Activated CD4-positive, alpha-beta memory T cell treated with anti-CD3 and anti-CD28 coated beads, Interleukin-2, amount 10 ng/mL, durations not matched to agents 7 days and 5 days (primary cell): Measurements from ENCODE around the gene DUOXA1. TPM values are rescaled to one million over a fixed set of nuclear protein-coding genes. Genes with fewer than 3 reads are reported as not detected.
"Not testable (repeated sequence)": the region's sequence is repeated elsewhere in the genome, so short reads cannot be mapped to it uniquely, and the experiment has no call there.

Experiments
- CTCF ChIA-PET: fragments of 350-600 bp; sonication (Branson Sonifier 250); formaldehyde crosslinking; loops from one replicate; lab custom pipeline; 2021; ENCODE audit warnings: antibody characterized with exemption, inconsistent platforms; lab: Charles Lee
- POLR2A ChIA-PET: fragments of 350-600 bp; sonication (Branson Sonifier 250); formaldehyde crosslinking; loops from one replicate; lab custom pipeline; 2021; ENCODE audit warnings: antibody characterized with exemption; lab: Charles Lee
- DNase-seq: peaks from one replicate; pipeline ENCODE4 v3.0.0-alpha.2; 2020
- H3K27ac Mint-ChIP-seq: one replicate; pipeline ENCODE4 v1.8.0; 2021; ENCODE audit warnings: mild to moderate bottlenecking, mixed read lengths
- H3K27me3 Mint-ChIP-seq: one replicate; pipeline ENCODE4 v1.8.0; 2021; ENCODE audit warnings: mixed read lengths
- H3K36me3 Mint-ChIP-seq: one replicate; pipeline ENCODE4 v1.8.0; 2021; ENCODE audit warnings: low read depth, mixed read lengths
- H3K4me1 Mint-ChIP-seq: one replicate; pipeline ENCODE4 v1.8.0; 2021; ENCODE audit warnings: mixed read lengths
- H3K4me3 Mint-ChIP-seq: one replicate; pipeline ENCODE4 v1.8.0; 2021; ENCODE audit warnings: mild to moderate bottlenecking, mixed read lengths
- H3K9me3 Mint-ChIP-seq: one replicate; pipeline ENCODE4 v1.8.0; 2021; ENCODE audit warnings: mixed read lengths
- total RNA-seq, 2 experiments: library from RNA; stranded (reverse); gene quantifications; one replicate each; pipeline ENCODE4 v1.2.3, GENCODE V29; 2021

Gene DUOXA1
- total RNA-seq, 2 experiments from 2014 or later, result not detected

DNA sequence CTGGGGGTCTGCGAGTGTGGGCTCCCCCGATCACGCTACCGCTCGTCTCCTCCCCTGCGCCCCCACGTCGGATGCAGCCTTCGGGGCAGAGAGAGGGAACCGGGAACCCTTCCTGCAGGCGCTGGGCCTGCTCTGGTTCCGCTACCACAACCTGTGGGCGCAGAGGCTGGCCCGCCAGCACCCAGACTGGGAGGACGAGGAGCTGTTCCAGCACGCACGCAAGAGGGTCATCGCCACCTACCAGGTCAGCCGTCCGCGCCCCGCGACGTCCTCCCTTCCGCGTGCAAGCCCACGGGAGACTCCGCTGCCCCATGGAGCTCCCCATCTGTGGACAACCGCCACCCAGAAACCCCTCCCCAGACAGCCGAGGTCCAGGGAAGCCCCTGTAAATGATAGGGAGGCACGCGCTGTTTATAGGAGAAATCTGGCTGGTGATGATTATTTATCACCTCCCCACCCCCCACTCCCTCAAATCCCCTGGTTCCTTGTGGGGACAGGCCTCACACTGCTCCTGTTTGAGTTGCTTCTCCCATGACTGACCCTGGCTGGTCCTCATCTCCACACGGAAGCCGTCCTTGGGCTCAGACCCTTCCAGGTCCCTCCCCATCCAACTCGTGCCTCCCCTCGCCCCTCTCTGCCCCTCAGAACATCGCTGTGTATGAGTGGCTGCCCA is 6.2 kb upstream of the DUOXA1 start:
- H3K27ac Mint-ChIP-seq, H3K4me3 Mint-ChIP-seq, H3K9me3 Mint-ChIP-seq, POLR2A ChIA-PET, DNase-seq, H3K36me3 Mint-ChIP-seq: not testable (repeated sequence)
- H3K27me3 Mint-ChIP-seq, result peaks cover 35% of the 10 kb centered on the region
- CTCF ChIA-PET, result interaction anchor here (1.3 kb wide), 1 partner anchor 17 kb away, joined by 4 read pairs; no protein-coding TSS in a partner anchor
- peaks cover 13% of the 10 kb centered on the region for H3K4me1 Mint-ChIP-seq

DNA sequence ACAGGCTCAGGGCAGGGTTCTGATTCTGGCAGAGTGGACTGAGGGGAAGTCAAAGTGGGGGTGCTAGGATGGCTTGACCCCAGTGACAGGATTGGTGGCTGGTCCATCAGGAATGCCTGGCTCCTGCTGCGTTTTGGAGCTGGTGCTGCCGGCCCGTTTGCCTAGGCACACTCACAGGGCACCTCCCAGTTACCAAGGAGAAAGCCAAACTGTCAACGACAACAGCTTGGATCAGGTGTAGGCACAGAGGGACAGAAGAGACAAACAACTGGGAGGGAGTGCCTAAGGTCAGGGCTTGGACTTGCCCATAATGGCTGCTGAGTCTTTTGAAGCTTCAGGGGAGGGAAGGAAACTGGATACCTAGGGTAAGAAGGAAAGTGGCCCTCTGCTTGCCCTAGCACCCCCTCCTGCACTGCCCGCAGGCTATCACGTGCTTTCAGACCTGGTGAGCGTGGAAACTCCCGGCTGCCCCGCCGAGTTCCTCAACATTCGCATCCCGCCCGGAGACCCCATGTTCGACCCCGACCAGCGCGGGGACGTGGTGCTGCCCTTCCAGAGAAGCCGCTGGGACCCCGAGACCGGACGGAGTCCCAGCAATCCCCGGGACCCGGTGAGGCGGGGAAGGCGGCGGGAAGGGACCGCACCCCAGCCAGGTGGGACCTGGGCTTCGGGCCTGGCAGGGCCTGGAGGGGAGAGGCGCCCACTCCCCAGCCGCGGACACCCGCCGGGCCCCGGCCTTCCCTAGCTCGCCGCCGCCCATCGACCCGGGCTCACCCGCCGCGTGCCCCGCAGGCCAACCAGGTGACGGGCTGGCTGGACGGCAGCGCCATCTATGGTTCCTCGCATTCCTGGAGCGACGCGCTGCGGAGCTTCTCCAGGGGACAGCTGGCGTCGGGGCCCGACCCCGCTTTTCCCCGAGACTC is 5.3 kb upstream of the DUOXA1 start:
- H3K4me1 Mint-ChIP-seq, result peaks cover 15% of the 10 kb centered on the region
- no peak overlapping the region for H3K27ac Mint-ChIP-seq
- peaks cover 43% of the 10 kb centered on the region for H3K27me3 Mint-ChIP-seq
- H3K9me3 Mint-ChIP-seq, result no peaks in the 10 kb centered on the region
- CTCF ChIA-PET, result interaction anchor here (0.9 to 1.3 kb wide), 3 partner anchors 8 to 17 kb away, joined by 3 to 4 read pairs (median 4); no protein-coding TSS in a partner anchor
- peak overlapping the region; percentile 21 for H3K4me3 Mint-ChIP-seq
- DNase-seq, result no peak
- no peaks in the 10 kb centered on the region for H3K36me3 Mint-ChIP-seq
- POLR2A ChIA-PET, result no interaction called here

DNA sequence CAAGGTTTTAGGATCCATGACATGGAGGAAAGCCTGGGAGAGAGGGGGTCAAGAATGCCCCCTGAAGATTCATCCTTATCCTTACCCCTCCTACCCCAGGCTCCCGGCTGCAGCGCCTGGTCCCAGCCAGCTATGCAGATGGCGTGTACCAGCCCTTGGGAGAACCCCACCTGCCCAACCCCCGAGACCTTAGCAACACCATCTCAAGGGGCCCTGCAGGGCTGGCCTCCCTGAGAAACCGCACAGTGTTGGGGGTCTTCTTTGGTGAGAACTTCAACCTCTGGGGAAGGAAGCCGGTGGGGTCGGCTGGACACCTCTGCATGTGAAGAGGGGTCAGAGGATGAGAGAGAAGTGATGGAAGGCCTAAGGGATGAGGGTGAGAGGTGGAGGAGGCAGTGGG is 4.4 kb upstream of the DUOXA1 start:
- CTCF ChIA-PET, result interaction anchor here (2.8 kb wide), 1 partner anchor 16 kb away, joined by 11 read pairs; no protein-coding TSS in a partner anchor
- H3K4me3 Mint-ChIP-seq, result no peak overlapping the region
- no peak overlapping the region for H3K27ac Mint-ChIP-seq
- H3K36me3 Mint-ChIP-seq, result no peaks in the 10 kb centered on the region
- no peak for DNase-seq
- no peaks in the 10 kb centered on the region for H3K9me3 Mint-ChIP-seq
- H3K4me1 Mint-ChIP-seq, result peaks cover 15% of the 10 kb centered on the region
- POLR2A ChIA-PET, result no interaction called here
- H3K27me3 Mint-ChIP-seq, result peaks cover 46% of the 10 kb centered on the region

DNA sequence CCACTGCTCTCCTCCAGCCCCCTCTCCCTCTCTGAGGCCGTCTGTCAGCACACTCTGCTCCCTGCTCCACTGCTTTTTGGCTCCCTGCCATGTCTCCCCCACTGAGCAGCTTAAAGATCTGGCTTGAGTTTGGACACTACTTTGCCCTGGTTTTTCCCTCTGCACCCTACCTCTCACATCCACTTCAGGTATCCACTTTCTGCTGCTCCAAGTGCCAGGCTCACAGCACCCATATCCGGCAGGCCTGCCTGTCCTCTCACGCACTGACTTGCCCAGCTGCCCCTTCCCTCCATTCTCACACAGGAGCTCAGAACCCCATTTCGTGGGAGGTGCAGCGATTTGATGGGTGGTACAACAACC is 3.9 kb upstream of the DUOXA1 start:
- Mint-ChIP-seq H3K4me3 (no peak overlapping the region), H3K36me3 (no peaks in the 10 kb centered on the region), H3K27ac (no peak overlapping the region), H3K4me1 (peaks cover 15% of the 10 kb centered on the region), H3K27me3 (peaks cover 51% of the 10 kb centered on the region), H3K9me3 (no peaks in the 10 kb centered on the region)
- POLR2A ChIA-PET, result interaction anchor here (0.9 kb wide), 1 partner anchor 16 kb away, joined by 4 read pairs; no protein-coding TSS in a partner anchor
- CTCF ChIA-PET, result interaction anchor here (2.8 kb wide), 1 partner anchor 15 kb away, joined by 11 read pairs; no protein-coding TSS in a partner anchor
- no peak for DNase-seq

DNA sequence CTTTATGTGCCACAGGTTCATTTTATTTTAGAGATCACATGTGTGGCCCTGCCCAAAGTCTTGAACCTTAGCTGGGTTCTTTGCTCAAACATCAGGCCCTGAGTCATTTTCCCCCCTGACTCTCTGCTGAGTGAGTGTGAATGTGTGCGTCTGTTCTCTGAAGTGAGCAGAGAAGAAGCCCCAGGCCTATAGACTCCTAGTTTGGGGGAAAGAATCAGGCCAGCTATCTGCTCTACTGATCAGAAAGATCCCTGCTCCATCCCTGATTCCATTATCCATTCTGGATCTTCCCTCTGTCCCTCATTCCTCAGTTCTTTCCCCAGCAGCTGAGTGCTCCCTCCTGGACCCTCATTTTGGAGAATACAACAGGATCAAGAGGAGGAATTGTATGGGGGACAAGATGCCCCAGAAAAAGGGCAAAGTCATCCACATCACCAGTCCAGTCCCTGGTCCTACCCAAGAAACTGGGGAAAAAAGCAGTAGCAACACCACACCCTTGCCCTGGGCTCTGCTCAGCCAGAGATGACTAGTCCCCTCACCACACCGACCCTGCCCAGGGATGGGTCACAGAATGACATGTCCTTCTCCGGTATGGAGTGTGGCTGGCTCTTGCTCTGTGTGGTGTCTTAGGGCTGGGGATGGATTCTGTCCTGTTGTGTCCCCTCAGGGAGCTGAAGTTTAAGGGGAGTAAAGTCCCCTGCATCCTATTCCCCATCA is 3.3 kb upstream of the DUOXA1 start:
- ChIA-PET CTCF (interaction anchor here (2.8 kb wide), 1 partner anchor 15 kb away, joined by 11 read pairs; no protein-coding TSS in a partner anchor), POLR2A (interaction anchor here (0.9 kb wide), 1 partner anchor 15 kb away, joined by 4 read pairs; no protein-coding TSS in a partner anchor)
- no peak for DNase-seq
- Mint-ChIP-seq H3K27me3 (peaks cover 57% of the 10 kb centered on the region), H3K27ac (no peak overlapping the region), H3K4me1 (peaks cover 17% of the 10 kb centered on the region), H3K36me3 (no peaks in the 10 kb centered on the region), H3K4me3 (no peak overlapping the region), H3K9me3 (no peaks in the 10 kb centered on the region)

DNA sequence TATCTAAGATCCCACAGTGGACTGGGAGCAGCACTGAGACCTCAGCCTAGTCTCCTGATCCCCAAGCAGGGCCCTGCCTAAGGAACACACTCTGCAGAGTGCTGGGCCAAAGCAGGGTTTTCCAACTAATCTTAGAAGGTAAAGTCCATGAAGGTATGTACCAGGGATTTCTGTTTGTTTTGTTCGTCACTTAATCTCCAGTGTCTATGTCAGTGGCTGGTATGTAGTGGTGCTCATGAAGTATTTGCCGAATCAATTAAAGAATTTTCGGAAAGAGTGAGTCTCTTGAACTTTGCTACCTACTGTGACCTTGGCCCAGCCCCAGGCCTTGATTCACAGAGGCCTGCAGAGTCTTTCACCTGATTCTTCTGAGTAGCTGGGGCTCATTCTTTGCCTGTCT is 1.8 kb upstream of the DUOXA1 start:
- CTCF ChIA-PET, result interaction anchor here (1.2 to 2.8 kb wide), 2 partner anchors 13 to 32 kb away, joined by 3 to 11 read pairs; no protein-coding TSS in a partner anchor
- peaks cover 60% of the 10 kb centered on the region for H3K27me3 Mint-ChIP-seq
- H3K9me3 Mint-ChIP-seq, result no peaks in the 10 kb centered on the region
- POLR2A ChIA-PET, result interaction anchor here (1.4 kb wide), 1 partner anchor 8 kb away, joined by 3 read pairs; no protein-coding TSS in a partner anchor
- no peak overlapping the region for H3K4me3 Mint-ChIP-seq
- H3K4me1 Mint-ChIP-seq, result peaks cover 14% of the 10 kb centered on the region
- H3K36me3 Mint-ChIP-seq, result no peaks in the 10 kb centered on the region
- DNase-seq, result no peak
- H3K27ac Mint-ChIP-seq, result no peak overlapping the region

DNA sequence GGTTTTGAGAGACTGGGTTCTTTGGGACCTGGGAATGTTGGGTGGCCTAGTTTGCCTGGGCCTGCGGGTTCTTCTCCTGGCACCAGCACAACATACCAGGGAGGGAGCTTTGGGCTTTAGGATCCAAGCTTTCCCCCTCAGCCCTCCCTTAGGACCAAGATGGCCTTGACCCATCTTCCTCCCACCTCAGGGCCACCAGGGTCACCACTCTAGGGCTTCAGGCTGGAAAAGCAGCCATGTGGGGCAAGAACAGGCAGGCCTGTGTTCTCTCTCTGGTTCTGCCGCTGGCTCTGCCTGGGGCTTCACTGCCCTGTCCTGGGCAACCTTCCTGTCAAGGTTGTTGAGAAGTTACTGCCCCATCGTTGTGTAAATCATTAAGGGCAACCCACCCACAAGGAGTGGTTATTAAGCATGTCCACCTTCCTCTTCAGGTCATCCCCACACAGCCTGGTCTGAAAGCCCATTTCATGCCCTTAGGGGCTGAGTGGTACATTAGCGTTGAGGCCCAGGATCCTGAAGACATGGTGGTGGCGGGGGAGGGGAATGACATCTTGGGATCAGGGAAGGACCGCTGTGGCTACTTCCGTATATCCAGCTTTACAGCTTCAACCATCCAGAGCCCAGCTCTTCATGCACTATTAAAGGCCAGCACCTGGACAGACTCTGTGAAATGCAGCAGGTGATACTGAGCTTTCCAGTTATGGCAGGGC is 767 bp upstream of the DUOXA1 start:
- CTCF ChIA-PET, result interaction anchor here (1.2 to 1.8 kb wide), 2 partner anchors 12 to 33 kb away, joined by 3 to 5 read pairs; no protein-coding TSS in a partner anchor
- Mint-ChIP-seq H3K9me3 (no peaks in the 10 kb centered on the region), H3K27me3 (peaks cover 65% of the 10 kb centered on the region), H3K36me3 (no peaks in the 10 kb centered on the region), H3K4me1 (peaks cover 9% of the 10 kb centered on the region), H3K27ac (no peak overlapping the region), H3K4me3 (no peak overlapping the region)
- POLR2A ChIA-PET, result interaction anchor here (1.1 to 1.4 kb wide), 4 partner anchors 9 to 149 kb away, joined by 3 read pairs; partner anchors contain the start of genes DUOX2 and DUOXA2
- no peak for DNase-seq

DNA sequence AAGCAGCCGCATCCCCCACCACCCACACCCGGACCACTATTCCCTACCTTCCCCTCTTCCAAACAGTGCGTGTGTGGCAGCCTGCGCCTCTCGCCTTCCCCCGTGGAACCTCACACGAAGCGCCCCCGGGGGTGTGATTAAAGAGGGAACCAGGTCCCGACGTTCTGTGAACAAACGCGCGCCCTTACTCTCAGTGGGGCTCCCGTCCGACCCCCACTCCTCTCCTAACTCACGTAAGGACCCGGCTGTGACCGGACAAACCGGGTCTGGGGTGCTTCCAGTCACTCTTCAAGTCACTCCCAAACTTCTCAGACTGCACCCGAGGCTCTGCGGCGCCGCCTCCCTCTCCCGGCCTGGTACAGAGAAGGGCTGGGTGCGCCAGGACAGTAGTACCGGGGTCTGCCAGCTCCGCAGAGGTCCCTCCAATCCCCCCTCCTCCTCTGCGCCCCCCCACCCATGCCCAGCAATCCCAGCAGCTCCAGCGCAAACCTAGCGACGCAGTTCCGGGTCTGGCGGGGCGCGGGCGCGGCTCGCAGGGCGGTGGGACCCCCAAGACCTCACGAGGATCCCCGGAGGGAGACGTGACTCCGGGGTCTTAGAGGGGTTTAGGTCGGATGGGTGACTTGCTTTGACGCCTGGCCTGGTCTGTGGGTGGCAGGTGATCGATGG is 574 bp downstream of the DUOXA1 start:
- no peak overlapping the region for H3K27ac Mint-ChIP-seq
- no peaks in the 10 kb centered on the region for H3K36me3 Mint-ChIP-seq
- CTCF ChIA-PET, result interaction anchor here (1.0 to 1.8 kb wide), 2 partner anchors 11 kb away, joined by 5 read pairs; no protein-coding TSS in a partner anchor
- peaks cover 65% of the 10 kb centered on the region for H3K27me3 Mint-ChIP-seq
- DNase-seq, result no peak
- POLR2A ChIA-PET, result no interaction called here
- no peaks in the 10 kb centered on the region for H3K9me3 Mint-ChIP-seq
- H3K4me3 Mint-ChIP-seq, result no peak overlapping the region
- peaks cover 3% of the 10 kb centered on the region for H3K4me1 Mint-ChIP-seq

DNA sequence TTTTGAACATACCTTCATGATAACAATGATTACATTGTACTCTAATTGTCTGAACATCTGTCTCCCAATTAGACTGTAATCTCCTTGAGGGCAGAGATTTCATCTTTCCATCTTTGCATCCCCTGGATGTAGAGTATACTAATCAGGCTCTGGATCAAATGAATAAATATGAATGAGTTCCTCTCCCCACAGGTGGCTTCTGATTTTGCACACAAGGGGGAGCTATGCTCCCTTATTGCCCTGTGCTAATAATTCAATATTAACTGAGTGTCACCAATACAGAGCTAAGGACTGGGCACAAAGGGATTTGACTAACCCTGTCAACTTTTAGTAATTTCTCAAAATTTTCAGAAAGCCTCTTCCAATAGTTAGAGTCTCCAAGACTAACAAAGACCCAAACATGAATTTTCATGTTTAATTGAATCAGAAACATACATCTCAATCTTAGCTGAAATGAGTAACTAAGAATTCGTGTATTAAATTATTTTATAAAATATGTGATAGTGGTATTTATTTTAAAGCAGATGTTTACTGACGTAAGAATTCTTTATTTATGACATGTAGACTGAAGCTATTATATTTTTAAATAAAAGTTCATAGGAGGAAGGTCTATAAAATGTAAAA is 3.0 kb downstream of the DUOXA1 start:
- H3K27ac Mint-ChIP-seq, result no peak overlapping the region
- H3K27me3 Mint-ChIP-seq, result peaks cover 58% of the 10 kb centered on the region
- CTCF ChIA-PET, result interaction anchor here (0.7 to 1.7 kb wide), 12 partner anchors 8 to 152 kb away, joined by 3 to 20 read pairs (median 4); partner anchors contain the start of genes DUOX2 and DUOXA2
- H3K4me3 Mint-ChIP-seq, result no peak overlapping the region
- peak; percentile 37 for DNase-seq
- no peaks in the 10 kb centered on the region for H3K36me3 Mint-ChIP-seq
- POLR2A ChIA-PET, result interaction anchor here (0.9 kb wide), 1 partner anchor 8 kb away, joined by 3 read pairs; no protein-coding TSS in a partner anchor
- peaks cover 3% of the 10 kb centered on the region for H3K4me1 Mint-ChIP-seq
- H3K9me3 Mint-ChIP-seq, result no peaks in the 10 kb centered on the region

DNA sequence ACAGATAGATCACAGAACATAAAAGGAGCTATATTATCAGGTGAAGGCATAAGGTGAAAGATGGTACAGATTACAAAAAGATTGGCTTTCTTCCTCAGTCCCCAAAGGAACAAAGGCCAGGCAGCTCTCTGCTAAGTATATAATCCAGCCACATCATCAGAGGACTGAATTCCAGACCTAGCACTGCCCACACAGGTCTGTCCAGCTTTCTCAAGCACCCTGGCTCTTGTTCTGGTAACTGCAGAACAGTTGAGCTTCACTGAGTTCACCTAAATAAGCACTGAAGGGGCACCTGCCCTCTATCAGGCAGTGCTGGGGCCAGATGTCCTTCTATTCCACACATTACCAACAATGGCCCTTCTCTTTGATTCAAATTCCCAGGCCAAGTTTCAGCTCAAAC is 6.3 kb downstream of the DUOXA1 start:
- peaks cover 1% of the 10 kb centered on the region for H3K4me1 Mint-ChIP-seq
- CTCF ChIA-PET, result no interaction called here
- DNase-seq, result no peak
- no peak overlapping the region for H3K4me3 Mint-ChIP-seq
- no peaks in the 10 kb centered on the region for H3K36me3 Mint-ChIP-seq
- no peak overlapping the region for H3K27ac Mint-ChIP-seq
- no peaks in the 10 kb centered on the region for H3K9me3 Mint-ChIP-seq
- peaks cover 46% of the 10 kb centered on the region for H3K27me3 Mint-ChIP-seq
- POLR2A ChIA-PET, result interaction anchor here (1.5 kb wide), 1 partner anchor 10 kb away, joined by 3 read pairs; no protein-coding TSS in a partner anchor

DNA sequence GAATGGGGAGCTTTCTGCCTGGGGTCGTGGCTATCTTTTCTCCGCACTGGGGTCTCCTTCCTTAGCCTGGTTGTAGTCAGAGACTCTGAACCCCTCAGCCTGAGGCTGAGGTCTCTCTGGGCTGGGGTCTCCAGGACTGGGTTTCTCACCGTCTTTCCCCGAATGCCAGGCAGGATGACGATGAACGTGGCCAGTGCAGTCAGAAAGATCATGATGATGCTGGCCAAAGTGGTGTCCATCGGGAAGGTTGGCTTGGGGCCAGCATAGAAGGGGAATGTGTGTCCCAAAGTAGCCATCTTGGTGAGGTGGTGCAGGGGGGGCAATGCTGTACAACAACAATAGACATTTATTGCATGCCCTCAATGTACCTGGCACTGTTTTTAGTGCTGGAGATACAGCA is 7.0 kb downstream of the DUOXA1 start:
- DNase-seq, result no peak
- Mint-ChIP-seq H3K9me3 (no peaks in the 10 kb centered on the region), H3K4me1 (peaks cover 7% of the 10 kb centered on the region), H3K27ac (no peak overlapping the region), H3K36me3 (no peaks in the 10 kb centered on the region), H3K27me3 (peaks cover 46% of the 10 kb centered on the region), H3K4me3 (no peak overlapping the region)
- POLR2A ChIA-PET, result no interaction called here
- CTCF ChIA-PET, result no interaction called here
